NCI-H187 treated with DMSO at 0.1 percent for 48 hours (cell line): Measurements from ENCODE around the gene PIPOX.

ENCODE experiments used
- DNase-seq: peaks from one replicate; lab custom pipeline; 2025; lab: John Stamatoyannopoulos, UW

The PIPOX gene

GRCh38 chr17:29100296-29100695, 57.4 kb downstream of the PIPOX start:
- DNase-seq = no peak

- no peak for DNase-seq
Observed at GRCh38 chr17:29102046-29102445, 59.1 kb downstream of the PIPOX start.

- no peak for DNase-seq
Observed at GRCh38 chr17:29102741-29103181, 59.8 kb downstream of the PIPOX start.

- no peak for DNase-seq
Observed at GRCh38 chr17:29103341-29103740, 60.4 kb downstream of the PIPOX start.
